HepG2 (cell line): ENCODE data around the gene NEURL1. TPM values are rescaled to one million over a fixed set of nuclear protein-coding genes. Genes with fewer than 3 reads are reported as not detected.

Experiments used
- ATAC-seq: fragments of 200-7000 bp; cut with Tn5 transposase; 3 replicates; pipeline ENCODE4 v1.9.1; 2020; ENCODE audit warnings: mild to moderate bottlenecking, moderate library complexity
- BruUV-seq: library from RNA; stranded (reverse); fragments of 400-500 nt; replicated peaks from 2 replicates; lab custom pipeline; 2021; lab: Mats Ljungman, UMichigan
- CTCF ChIA-PET: fragments of 300-600 bp; formaldehyde crosslinking; extraction: SDS; loops from one replicate; lab custom pipeline; 2021; ENCODE audit warnings: low total read pairs, inconsistent platforms, low intra/inter-chr PET ratio; lab: Yijun Ruan, JAX
- POLR2A ChIA-PET: fragments of 350-600 bp; sonication (Branson Sonifier 250); formaldehyde crosslinking; loops from one replicate; lab custom pipeline; 2020; ENCODE audit warnings: antibody characterized with exemption, inconsistent platforms; lab: Yijun Ruan, JAX
- DNase-seq: peaks from one replicate; pipeline ENCODE4 v3.0.0-alpha.2; 2015; ENCODE audit warnings: low spot score
- FAIRE-seq: peaks from 3 replicates; lab custom pipeline; 2011; peaks lifted over from hg19 to GRCh38; lab: Jason Lieb, UNC
- H2AFZ ChIP-seq: one replicate; pipeline ENCODE4 v1.6.1; 2011; ENCODE audit warnings: low read length, inconsistent platforms
- H3K27ac ChIP-seq: fragments of 300-600 bp; 3 replicates; pipeline ENCODE4 v1.8.0; 2011; ENCODE audit warnings: mixed run types, mild to moderate bottlenecking, mixed read lengths, low read length, inconsistent platforms; ENCODE audit not compliant: insufficient read depth; ENCODE audit errors: extremely low read length
- H3K27me3 ChIP-seq, 2 experiments: fragments of 200-600 bp in 1 of 2; 2 replicates in 1 of 2; 3 replicates in 1 of 2; pipeline versions ENCODE4 v1.6.0 to v1.8.0; 2011; ENCODE audit warnings: low read length in 2 of 2, mild to moderate bottlenecking in 2 of 2, moderate library complexity in 2 of 2, inconsistent platforms in 1 of 2; ENCODE audit not compliant: insufficient read depth in 2 of 2, control insufficient read depth in 1 of 2
- H3K36me3 ChIP-seq, 2 experiments: fragments of 200-600 bp in 1 of 2; replicated peaks in 1 of 2; 2 replicates in 1 of 2; 3 replicates in 1 of 2; pipeline versions ENCODE4 v1.5.1 to v1.8.0; 2011; ENCODE audit warnings: low read length in 2 of 2, inconsistent platforms in 1 of 2; ENCODE audit not compliant: insufficient read depth in 2 of 2, control insufficient read depth in 1 of 2
- H3K4me1 ChIP-seq: 2 replicates; pipeline ENCODE4 v1.5.1; 2012; ENCODE audit warnings: low read length, inconsistent platforms; ENCODE audit not compliant: insufficient read depth
- H3K4me2 ChIP-seq: 2 replicates; pipeline ENCODE4 v1.6.0; 2011; ENCODE audit warnings: low read depth, low read length, inconsistent platforms
- H3K4me3 ChIP-seq, 3 experiments: fragments of 200-600 bp in 1 of 3; sonication (generic), shearing (Covaris generic) in 1 of 3; replicated peaks in 1 of 3; 2 replicates each; pipeline ENCODE4 v1.5.1; 2011 to 2016; ENCODE audit warnings: low read length in 3 of 3, inconsistent platforms in 2 of 3, low read depth in 2 of 3, mild to moderate bottlenecking in 2 of 3, control low read depth in 1 of 3, mixed read lengths in 1 of 3; ENCODE audit not compliant: insufficient read depth in 1 of 3
- H3K79me2 ChIP-seq: one replicate; pipeline ENCODE4 v1.6.1; 2011; ENCODE audit warnings: low read length, inconsistent platforms; ENCODE audit not compliant: insufficient read depth
- H3K9ac ChIP-seq: 2 replicates; pipeline ENCODE4 v1.6.0; 2011; ENCODE audit warnings: mild to moderate bottlenecking, low read depth, low read length, inconsistent platforms; ENCODE audit not compliant: insufficient read depth
- H3K9me3 ChIP-seq: 2 replicates; pipeline ENCODE4 v1.5.1; 2012; ENCODE audit warnings: mild to moderate bottlenecking, low read length
- H4K20me1 ChIP-seq: 2 replicates; pipeline ENCODE4 v1.6.0; 2011; ENCODE audit warnings: inconsistent platforms, mild to moderate bottlenecking, low read length, moderate library complexity; ENCODE audit not compliant: insufficient read depth
- CERS6 ChIP-seq: sonication (generic); formaldehyde crosslinking; IDR thresholded peaks from 2 replicates; pipeline ENCODE4 v1.5.0; 2020; ENCODE audit warnings: missing genetic modification reagents
- E2F5 ChIP-seq: sonication (generic); formaldehyde crosslinking; conservative IDR thresholded peaks from 2 replicates; pipeline ENCODE4 v1.4.0; 2020; ENCODE audit warnings: missing genetic modification reagents
- KDM2A ChIP-seq: sonication (generic); formaldehyde crosslinking; IDR thresholded peaks from 2 replicates; pipeline ENCODE4 v1.4.0; 2020; ENCODE audit warnings: low read depth, missing genetic modification reagents, borderline replicate concordance
- KLF13 ChIP-seq: sonication (generic); formaldehyde crosslinking; IDR thresholded peaks from 2 replicates; pipeline ENCODE4 v1.4.0; 2020; ENCODE audit warnings: mild to moderate bottlenecking, missing genetic modification reagents
- MXD4 ChIP-seq: IDR thresholded peaks from 2 replicates; pipeline ENCODE4 v1.6.1; 2016; ENCODE audit warnings: mild to moderate bottlenecking, missing biosample characterization, missing genetic modification reagents
- REPIN1 ChIP-seq: sonication (generic); formaldehyde crosslinking; IDR thresholded peaks from 2 replicates; pipeline ENCODE4 v1.8.0; 2022; ENCODE audit warnings: missing genetic modification reagents, low read depth, mild to moderate bottlenecking, borderline replicate concordance
- SIX1 ChIP-seq: sonication (generic); formaldehyde crosslinking; IDR thresholded peaks from 2 replicates; pipeline ENCODE4 v1.4.0; 2020; ENCODE audit warnings: missing genetic modification reagents, borderline replicate concordance
- SMYD3 ChIP-seq: sonication (generic); formaldehyde crosslinking; IDR thresholded peaks from 2 replicates; pipeline ENCODE4 v1.8.1; 2023; ENCODE audit warnings: mild to moderate bottlenecking, missing genetic modification reagents
- YY1 ChIP-seq: IDR thresholded peaks from 2 replicates; pipeline ENCODE4 v1.6.1; 2011; ENCODE audit warnings: low read length, low read depth, moderate library complexity, mild to moderate bottlenecking; ENCODE audit not compliant: insufficient read depth, insufficient replicate concordance
- ZMYM3 ChIP-seq: sonication (generic); formaldehyde crosslinking; IDR thresholded peaks from 2 replicates; pipeline ENCODE4 v1.5.1; 2020; ENCODE audit warnings: mild to moderate bottlenecking, missing genetic modification reagents
- ZNF446 ChIP-seq: sonication (generic); formaldehyde crosslinking; IDR thresholded peaks from 2 replicates; pipeline ENCODE4 v1.5.0; 2020; ENCODE audit warnings: mild to moderate bottlenecking, missing genetic modification reagents
- ZNF768 ChIP-seq: sonication (generic); formaldehyde crosslinking; IDR thresholded peaks from 2 replicates; pipeline ENCODE4 v1.4.0; 2020; ENCODE audit warnings: missing genetic modification reagents
- WGBS: methylation state at CpG from one replicate; pipeline ENCODE4 v1.1.6; 2017; ENCODE audit warnings: low lambda C conversion rate; 5-methylcytosine and 5-hydroxymethylcytosine counted together
- in situ Hi-C: cut with HindIII; loops from 2 replicates; pipeline ENCODE4 v1.10.0; 2017; ENCODE audit warnings: low pct_unique_long_range_greater_than_20kb; ENCODE audit not compliant: extremely low pct_ligation_motif_present
- intact Hi-C: fragments of 100-400 bp; cut with micrococcal nuclease; formaldehyde crosslinking; loops from one replicate; pipeline ENCODE4 v1.10.0; 2022; ENCODE audit not compliant: unreplicated experiment
- polyA plus RNA-seq, 8 experiments: library from polyadenylated mRNA; depleted of rRNA in 3 of 8; stranded (reverse) in 7 of 8; unstranded in 1 of 8; fragments of >200 nt; fragmentation: Illumina TruSeq in 4 of 8; extraction: Trizol in 4 of 8; gene quantifications; 2 replicates each; pipeline versions ENCODE4 v1.2.1 to v1.2.3, GENCODE V29; 2011 to 2016; ENCODE audit warnings: low read depth in 4 of 8, missing spikeins in 1 of 8, mixed read lengths in 1 of 8; ENCODE audit not compliant: insufficient read depth in 1 of 8
- total RNA-seq, 5 experiments: library from RNA; depleted of rRNA; stranded (reverse); fragments of >200 nt; fragmentation: Illumina TruSeq; extraction: Trizol; gene quantifications; 2 replicates each; pipeline ENCODE4 v1.2.3, GENCODE V29; 2016; ENCODE audit warnings: low read depth in 1 of 5
- TF ChIP-seq, protein P1 (sequence below): sonication (generic); formaldehyde crosslinking; IDR thresholded peaks from 2 replicates; pipeline ENCODE4 v1.9.0; 2021; ENCODE audit warnings: missing genetic modification reagents, mild to moderate bottlenecking, borderline replicate concordance
- TF ChIP-seq, protein P2 (sequence below): sonication (generic); formaldehyde crosslinking; IDR thresholded peaks from 2 replicates; pipeline ENCODE4 v1.4.0; 2020; ENCODE audit warnings: missing genetic modification reagents
- TF ChIP-seq, protein P3 (sequence below): sonication (generic); formaldehyde crosslinking; IDR thresholded peaks from 2 replicates; pipeline ENCODE4 v1.9.0; 2021; ENCODE audit warnings: missing genetic modification reagents, borderline replicate concordance

NEURL1 gene
- total and polyA plus RNA-seq, 2 of the 13 experiments (the other 11 are each of a cell fraction or from before 2014, with no cell fraction given): not detected

- Histone ChIP-seq H3K27ac (no peak overlapping the region), H3K27me3 (no peaks in the 10 kb centered on the region), H4K20me1 (peaks cover 12% of the 10 kb centered on the region; the same call in 1 of the 2 replicates), H3K4me3 (no peak overlapping the region), H3K36me3 (peaks cover 24 to 71% of the 10 kb centered on the region in 2 experiments), H3K79me2 (peaks cover 14% of the 10 kb centered on the region), H3K4me2 (no peak overlapping the region), H3K9me3 (no peaks in the 10 kb centered on the region), H3K4me1 (peaks cover 24% of the 10 kb centered on the region), H3K9ac (no peak overlapping the region), H2AFZ (no peak overlapping the region)
- DNase-seq (no peak), ATAC-seq (no peak), FAIRE-seq (no peak)
- BruUV-seq: no TSS peak
- WGBS: 94% methylated on average over 11 of the region's 11 CpGs
- intact Hi-C loops: no loop called here
- POLR2A ChIA-PET: no interaction called here
- CTCF ChIA-PET: no interaction called here
- in situ Hi-C loops: no loop called here
- no peak for TF ChIP-seq SIX1 (CRISPR knock-in tag)
- TF ChIP-seq E2F5 (CRISPR knock-in tag): no peak
- TF ChIP-seq ZNF446 (CRISPR knock-in tag): no peak
- TF ChIP-seq CERS6: no peak
- TF ChIP-seq REPIN1: no peak
- no peak for TF ChIP-seq KDM2A (CRISPR knock-in tag)
- TF ChIP-seq, protein P1, sequence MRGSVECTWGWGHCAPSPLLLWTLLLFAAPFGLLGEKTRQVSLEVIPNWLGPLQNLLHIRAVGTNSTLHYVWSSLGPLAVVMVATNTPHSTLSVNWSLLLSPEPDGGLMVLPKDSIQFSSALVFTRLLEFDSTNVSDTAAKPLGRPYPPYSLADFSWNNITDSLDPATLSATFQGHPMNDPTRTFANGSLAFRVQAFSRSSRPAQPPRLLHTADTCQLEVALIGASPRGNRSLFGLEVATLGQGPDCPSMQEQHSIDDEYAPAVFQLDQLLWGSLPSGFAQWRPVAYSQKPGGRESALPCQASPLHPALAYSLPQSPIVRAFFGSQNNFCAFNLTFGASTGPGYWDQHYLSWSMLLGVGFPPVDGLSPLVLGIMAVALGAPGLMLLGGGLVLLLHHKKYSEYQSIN (CRISPR knock-in tag): no peak
- TF ChIP-seq, protein P2, sequence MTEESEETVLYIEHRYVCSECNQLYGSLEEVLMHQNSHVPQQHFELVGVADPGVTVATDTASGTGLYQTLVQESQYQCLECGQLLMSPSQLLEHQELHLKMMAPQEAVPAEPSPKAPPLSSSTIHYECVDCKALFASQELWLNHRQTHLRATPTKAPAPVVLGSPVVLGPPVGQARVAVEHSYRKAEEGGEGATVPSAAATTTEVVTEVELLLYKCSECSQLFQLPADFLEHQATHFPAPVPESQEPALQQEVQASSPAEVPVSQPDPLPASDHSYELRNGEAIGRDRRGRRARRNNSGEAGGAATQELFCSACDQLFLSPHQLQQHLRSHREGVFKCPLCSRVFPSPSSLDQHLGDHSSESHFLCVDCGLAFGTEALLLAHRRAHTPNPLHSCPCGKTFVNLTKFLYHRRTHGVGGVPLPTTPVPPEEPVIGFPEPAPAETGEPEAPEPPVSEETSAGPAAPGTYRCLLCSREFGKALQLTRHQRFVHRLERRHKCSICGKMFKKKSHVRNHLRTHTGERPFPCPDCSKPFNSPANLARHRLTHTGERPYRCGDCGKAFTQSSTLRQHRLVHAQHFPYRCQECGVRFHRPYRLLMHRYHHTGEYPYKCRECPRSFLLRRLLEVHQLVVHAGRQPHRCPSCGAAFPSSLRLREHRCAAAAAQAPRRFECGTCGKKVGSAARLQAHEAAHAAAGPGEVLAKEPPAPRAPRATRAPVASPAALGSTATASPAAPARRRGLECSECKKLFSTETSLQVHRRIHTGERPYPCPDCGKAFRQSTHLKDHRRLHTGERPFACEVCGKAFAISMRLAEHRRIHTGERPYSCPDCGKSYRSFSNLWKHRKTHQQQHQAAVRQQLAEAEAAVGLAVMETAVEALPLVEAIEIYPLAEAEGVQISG (CRISPR knock-in tag): no peak
- TF ChIP-seq MXD4: no peak
- no peak for TF ChIP-seq SMYD3 (CRISPR knock-in tag)
- TF ChIP-seq, protein P3, sequence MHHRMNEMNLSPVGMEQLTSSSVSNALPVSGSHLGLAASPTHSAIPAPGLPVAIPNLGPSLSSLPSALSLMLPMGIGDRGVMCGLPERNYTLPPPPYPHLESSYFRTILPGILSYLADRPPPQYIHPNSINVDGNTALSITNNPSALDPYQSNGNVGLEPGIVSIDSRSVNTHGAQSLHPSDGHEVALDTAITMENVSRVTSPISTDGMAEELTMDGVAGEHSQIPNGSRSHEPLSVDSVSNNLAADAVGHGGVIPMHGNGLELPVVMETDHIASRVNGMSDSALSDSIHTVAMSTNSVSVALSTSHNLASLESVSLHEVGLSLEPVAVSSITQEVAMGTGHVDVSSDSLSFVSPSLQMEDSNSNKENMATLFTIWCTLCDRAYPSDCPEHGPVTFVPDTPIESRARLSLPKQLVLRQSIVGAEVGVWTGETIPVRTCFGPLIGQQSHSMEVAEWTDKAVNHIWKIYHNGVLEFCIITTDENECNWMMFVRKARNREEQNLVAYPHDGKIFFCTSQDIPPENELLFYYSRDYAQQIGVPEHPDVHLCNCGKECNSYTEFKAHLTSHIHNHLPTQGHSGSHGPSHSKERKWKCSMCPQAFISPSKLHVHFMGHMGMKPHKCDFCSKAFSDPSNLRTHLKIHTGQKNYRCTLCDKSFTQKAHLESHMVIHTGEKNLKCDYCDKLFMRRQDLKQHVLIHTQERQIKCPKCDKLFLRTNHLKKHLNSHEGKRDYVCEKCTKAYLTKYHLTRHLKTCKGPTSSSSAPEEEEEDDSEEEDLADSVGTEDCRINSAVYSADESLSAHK (CRISPR knock-in tag): no peak
- TF ChIP-seq KLF13 (CRISPR knock-in tag): no peak
- no peak for TF ChIP-seq ZNF768
- no peak for TF ChIP-seq YY1
- no peak for TF ChIP-seq ZMYM3 (CRISPR knock-in tag)
These were observed 147.1 kb downstream of the NEURL1 start for GRCh38 chr10:103640436-103641181.
